Cardiac ventricle fibroblast (primary cell): ENCODE data around the gene ZNF485. TPM values are rescaled to one million over a fixed set of nuclear protein-coding genes. Genes with fewer than 3 reads are reported as not detected.

Experiments used
- total RNA-seq: library from RNA; depleted of rRNA; stranded (reverse); fragments of >200 nt; gene quantifications from 2 replicates; pipeline ENCODE4 v1.2.3, GENCODE V29; 2015

ZNF485 gene
- 3.3 and 3.7 TPM in 2 replicates for total RNA-seq

GRCh38 chr10:43606323-43607198 is at the start of gene ZNF485:
ZNF485 (plus strand) TSS chr10:43606438; CDS start chr10:43607051, 613 bp downstream.

GRCh38 chr10:43574001-43574892 is 32.0 kb upstream of the ZNF485 start, which contains the start of gene ZNF239:
ZNF239 (minus strand) TSS chr10:43574616; CDS start chr10:43558079, 16,537 bp downstream.

DNA sequence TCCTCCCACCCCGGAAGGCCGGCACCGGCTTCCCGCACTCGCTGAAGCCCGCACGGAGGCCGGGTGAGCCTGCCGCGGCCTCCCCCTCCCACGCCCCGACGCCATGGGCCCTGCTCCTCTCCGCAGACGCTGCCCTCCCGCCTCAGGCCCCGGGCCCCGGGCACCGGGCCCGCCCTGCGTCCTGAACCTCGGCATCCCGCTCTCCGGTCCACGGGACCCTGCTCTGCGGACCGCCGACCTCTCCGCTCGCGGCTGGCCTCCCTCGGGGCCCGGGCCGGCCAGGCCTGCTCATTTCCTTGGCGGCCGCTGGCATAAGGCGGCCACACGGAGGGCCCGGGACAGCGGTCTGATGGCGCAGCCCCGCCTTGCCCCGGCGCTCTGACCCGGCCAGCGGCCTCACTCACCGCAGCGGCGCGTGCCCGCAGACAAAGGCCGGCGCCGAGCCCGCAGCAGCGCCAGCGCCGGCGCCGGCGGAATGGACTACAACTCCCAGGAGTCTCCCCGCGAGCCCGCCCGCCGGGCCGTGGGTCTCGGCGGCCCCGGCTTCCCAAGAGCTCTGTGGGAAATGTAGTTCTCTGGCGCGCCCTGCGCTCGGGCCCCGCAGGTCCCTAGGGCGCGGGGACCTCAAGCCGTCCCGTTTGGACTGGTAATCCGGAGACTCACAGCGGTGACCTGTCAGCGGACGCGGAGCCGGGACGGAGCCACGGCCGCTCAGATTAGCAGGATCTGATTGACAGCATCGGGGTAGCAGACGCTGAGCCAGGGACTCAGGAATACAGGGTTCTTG is 42.4 kb downstream of the ZNF485 start, which contains the start of gene ZNF32:
Gene ZNF32, minus strand, starts transcription at position 484 of the 787 bp plus-strand sequence. CDS start 2,748 bp downstream, outside the sequence.

Other genes starting within 250 kb of the ZNF485 start
- not detected in 2 replicates for gene FXYD4, start 234.8 kb upstream of the ZNF485 start, total RNA-seq
- gene HNRNPF, start 197.3 kb upstream of the ZNF485 start, total RNA-seq: 149 and 159 TPM in 2 replicates
- gene ZNF487, start 169.3 kb upstream of the ZNF485 start, total RNA-seq: 5.4 and 7.2 TPM in 2 replicates
- 3.1 and 5.0 TPM in 2 replicates for gene ZNF239, start 31.8 kb upstream of the ZNF485 start, total RNA-seq
- 30.0 and 31.5 TPM in 2 replicates for gene ZNF32, start 42.4 kb downstream of the ZNF485 start, total RNA-seq